GOT3 (cell line): ENCODE data around the gene FPGS.

Experiments
- DNase-seq: peaks from one replicate; lab custom pipeline; 2025; ENCODE audit warnings: mixed read lengths; lab: John Stamatoyannopoulos, UW

FPGS gene

DNA sequence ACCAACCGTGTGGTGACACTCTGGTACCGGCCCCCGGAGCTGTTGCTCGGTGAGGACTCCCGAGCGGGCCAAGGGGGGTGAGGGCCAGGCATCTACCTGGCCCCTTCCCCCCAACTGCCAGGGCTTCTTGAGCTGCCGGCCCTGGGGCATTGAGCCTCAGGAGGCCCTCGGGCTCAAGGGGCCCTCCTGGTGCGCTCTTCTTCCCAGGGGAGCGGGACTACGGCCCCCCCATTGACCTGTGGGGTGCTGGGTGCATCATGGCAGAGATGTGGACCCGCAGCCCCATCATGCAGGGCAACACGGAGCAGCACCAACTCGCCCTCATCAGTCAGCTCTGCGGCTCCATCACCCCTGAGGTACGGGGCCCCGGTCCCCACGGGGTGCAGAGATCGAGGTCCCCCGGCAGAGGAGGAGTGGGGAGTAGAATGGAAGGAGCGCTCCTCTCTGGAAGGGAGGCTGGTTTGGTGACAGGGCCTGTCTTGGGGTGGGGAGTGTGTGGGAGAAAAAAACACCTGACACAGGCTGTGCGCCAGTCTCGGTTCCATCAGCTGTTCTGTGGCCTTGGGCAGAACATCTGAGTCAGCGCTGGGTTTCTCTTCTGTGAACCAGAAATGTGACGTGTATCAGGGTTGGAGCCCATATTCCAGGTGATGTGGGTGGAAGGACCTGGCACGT is 14.2 kb upstream of the FPGS start:
- DNase-seq, result no peak

GRCh38 chr9:127789179-127789578 is 13.5 kb upstream of the FPGS start:
- DNase-seq, result no peak

DNA sequence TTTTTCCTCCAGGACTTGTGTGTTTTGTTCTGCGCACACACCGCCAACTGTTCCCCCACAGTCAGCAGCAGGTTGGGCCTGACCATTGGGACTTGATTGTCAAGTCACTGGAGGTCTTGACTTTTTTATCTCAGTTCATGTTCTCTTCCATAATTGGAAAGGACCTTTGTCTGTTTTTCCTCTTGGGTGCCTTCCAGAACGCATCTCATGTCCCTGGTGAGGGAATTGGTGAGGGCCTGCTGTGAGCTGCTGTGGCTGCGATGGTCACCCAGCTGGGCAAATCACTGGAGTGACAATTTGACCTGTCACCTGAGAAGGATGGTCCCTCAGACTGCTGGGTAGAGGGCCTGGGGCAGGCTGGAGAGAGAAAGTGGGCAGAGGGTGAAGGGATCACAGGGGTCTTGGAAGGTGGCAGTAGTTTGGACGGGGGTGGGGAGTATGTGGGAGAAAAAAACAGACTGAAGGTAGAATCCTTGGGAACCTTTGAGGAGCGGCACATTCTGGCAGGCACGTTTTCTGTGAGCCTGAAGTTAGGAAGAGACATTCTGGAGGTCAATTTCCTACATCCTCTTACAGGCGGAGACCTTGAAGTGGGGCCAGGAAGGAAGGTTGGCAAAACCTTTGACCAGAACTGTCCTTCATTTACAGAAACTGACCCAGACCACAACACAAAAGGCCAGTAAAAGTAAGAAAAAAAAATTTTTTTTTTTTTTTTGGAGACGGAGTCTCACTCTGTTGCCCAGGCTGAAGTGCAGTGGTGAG is 12.4 kb upstream of the FPGS start:
- no peak for DNase-seq

GRCh38 chr9:127791085-127791484 is 11.6 kb upstream of the FPGS start:
- no peak for DNase-seq

DNA sequence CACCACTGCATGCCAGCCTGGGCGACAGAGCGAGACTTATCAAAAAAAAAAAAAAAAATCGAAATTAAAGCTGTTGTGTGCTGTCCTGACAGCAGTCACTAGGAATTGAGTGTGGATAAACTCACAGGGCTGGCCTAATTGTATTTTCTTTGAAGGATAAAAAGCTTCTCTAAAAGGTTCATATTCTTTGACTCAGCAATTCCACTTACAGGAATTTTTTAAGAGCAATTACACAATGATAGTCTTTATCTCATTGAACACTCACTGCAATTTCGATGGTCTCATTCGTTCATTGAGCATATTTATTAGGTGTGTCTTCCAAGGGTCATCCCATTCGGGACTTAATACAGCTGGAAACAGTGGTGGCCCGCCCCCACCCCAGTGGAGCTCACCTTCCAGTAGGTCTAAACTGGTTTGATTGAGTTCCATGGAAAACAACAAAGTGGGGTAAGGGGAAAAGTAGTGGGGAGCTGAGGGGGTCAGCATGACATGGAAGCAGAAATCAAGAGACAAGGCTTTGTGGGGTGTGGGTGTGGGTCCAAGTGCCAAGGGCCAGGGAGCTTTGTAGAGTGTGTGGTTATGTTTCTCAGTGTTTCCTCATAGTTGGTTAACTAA is 10.2 kb upstream of the FPGS start:
- no peak for DNase-seq

DNA sequence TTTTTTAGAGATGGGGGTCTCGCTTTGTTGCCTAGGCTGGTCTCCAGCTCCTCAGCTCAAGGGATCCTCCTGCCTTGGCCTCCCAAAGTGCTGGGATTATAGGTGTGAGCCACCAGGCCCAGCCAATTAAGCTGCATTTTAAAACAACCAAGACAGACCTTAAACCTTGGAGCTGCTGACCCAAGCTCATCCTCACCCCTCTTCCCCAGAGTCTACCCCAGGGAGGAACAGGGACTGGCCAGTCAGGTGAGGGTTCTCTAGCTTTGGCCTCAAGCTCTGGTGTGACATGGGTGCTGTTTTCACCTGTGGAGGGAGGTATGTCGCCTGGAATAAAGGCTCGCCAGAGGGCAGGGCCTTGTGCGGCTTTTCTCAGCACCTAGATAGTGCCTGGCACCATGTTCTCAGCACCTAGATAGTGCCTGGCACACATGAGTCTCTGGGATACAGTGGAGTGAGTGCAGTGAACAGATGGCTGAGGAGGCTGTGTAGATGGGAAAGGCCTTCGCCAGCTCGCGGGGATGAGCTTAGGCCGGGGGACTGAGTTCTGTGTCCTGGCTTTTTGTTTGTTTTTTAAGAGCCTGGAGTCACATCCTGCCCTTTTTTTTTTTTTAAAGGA is 9.5 kb upstream of the FPGS start:
- DNase-seq, result no peak

- DNase-seq, result no peak
Measured at GRCh38 chr9:127794001-127794791, 8.5 kb upstream of the FPGS start.

GRCh38 chr9:127796225-127796813 is 6.4 kb upstream of the FPGS start:
- DNase-seq, result no peak

DNA sequence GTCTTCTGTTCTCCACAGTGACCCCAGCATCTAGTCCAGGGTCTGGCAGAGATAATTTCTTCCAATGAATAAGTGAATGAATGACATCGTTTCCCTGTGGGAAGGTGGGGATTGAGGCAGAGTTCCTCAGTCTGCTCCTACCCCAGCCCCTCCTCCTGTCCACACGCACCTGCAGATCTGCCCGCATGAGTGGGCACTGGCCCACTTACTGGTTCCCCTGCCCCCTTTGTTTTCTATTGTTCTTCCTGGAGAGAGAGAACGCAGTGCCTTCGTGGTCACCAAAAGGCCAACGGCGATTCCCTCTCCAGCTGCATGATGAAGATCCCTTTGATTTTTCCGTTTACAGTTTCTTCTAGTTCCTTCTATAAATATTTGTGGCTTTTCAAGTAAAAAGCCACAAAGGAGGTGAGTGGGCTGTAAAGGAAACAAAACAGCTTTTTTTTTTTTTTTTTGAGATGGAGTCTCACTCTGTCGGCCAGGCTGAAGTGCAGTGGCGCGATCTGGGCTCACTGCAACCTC is 5.8 kb upstream of the FPGS start:
- no peak for DNase-seq

GRCh38 chr9:127801955-127802575 is 617 bp upstream of the FPGS start:
- no peak for DNase-seq

DNA sequence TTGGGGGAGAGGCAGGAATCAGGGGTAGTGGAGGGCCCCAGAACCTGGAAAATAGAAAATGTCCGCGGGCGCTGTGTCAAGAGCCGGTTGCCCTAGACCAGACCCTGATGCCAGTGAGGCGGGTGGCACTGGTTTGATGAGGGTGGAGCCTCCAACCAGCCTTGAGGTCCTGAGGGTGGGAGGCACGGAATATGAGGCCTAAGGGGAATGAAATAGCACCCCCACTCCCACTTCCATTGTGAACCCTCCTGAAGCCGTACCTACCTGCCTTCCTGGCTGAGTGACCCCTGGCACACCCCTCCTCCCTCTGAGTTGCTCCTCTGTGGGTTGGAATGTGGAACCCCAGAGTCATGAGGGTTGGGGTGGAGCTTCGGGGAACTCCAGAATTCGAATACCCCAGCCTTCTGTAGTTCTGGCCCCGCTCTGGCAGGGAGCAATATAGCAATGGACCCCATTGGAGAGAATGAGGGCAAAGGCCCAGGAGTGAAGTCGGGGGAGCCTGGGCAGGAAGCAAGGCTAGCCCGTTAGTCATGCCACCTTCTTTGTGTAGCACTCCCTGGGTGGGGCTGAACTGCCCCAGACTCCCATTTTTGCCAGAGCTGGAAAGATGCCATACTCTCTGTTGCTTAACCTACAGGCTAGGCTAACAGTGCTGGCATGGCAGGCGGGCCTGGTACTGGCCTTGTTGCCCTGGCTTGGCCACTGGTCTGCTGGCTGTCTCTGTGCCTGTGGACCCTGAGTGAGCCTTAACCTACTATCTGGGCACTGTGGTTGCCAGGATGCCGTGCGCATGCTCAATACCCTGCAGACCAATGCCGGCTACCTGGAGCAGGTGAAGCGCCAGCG is 1.0 kb downstream of the FPGS start:
- no peak for DNase-seq

DNA sequence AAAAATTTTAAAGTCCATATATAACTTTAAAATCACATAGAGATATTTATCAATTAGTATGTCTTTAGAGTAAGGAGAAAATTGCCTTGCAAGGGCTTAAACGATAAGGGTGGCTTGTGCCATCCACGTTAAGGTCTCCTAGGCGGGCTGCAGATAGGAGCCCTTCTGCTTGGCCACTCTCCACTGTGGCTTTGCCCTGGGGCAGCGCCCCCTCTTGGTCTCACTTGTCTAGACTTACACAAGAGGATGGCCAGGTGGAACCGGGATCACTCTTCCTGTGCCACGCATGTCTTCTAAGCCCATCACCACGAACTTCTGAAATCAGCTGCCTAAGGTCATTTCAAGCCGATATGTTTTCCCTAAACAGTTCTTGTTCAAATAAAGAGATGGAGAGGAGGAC is 2.9 kb downstream of the FPGS start:
- DNase-seq, result no peak

GRCh38 chr9:127806871-127807270 is 4.2 kb downstream of the FPGS start:
- no peak for DNase-seq

GRCh38 chr9:127808347-127809001 is 5.8 kb downstream of the FPGS start:
- no peak for DNase-seq

DNA sequence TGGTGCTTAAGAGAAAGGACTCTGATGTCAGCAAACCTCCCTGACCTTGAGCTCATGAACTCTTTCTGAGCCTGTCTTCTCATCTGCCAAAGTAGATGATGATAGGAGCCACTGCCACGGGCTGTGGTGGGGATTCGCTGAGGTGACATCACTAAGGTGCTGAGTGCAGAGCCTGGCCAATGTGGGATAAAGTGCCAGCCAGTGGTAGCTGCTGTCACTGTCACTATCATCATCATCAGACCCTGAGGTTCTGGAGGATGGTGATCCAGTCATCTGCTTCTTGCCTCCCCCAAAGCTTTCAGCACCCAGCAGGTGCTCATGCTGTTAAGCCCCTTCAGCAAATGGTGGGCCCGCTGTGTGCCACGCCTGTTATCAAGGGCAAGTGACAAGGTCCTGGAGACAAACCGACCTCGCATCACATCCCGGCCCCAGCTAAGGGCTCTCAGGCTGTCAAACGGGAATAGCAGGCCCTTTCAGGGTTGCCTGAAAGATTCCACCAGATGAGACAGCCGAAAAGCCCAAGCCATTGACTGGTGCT is 6.4 kb downstream of the FPGS start:
- no peak for DNase-seq

GRCh38 chr9:127809540-127810377 is 7.1 kb downstream of the FPGS start:
- DNase-seq, result no peak

DNA sequence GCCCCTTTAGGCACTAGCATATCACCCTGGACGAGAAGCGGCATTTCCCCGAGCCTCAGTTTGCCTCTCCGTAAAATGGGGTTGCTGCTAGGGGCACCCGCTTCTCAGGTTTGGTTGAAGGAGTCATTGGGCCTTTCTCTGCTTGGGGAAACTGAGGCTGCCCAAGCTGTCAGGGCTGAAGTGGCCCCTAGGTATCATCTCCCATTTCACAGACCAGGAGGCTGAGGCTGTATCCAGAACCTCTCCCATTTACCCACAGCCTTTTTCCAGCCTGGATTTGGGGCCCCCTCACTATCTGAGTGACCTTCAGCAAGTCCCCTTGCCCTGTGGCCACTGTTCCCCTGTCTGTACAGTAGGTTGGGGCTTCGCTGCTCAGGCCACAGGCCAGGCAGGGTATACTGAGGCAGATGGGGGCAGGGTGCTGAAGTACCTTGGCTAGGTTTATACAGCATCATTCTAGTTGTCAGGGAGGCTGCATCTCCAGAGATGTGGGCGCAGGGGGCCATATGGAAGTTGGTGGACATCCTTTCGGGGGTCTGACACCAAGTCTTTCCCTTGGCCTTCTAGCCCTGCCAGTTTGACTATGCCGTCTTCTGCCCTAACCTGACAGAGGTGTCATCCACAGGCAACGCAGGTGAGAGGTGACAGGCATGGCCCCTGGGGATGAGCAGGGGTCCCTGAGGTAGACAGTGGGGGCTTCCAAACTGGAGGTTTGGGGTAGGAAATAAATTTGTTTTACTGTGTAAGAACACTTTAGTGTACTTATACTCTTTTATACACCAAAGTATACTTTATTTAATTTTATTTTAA is 7.9 kb downstream of the FPGS start:
- no peak for DNase-seq
